Neural progenitor cell (in vitro differentiated cells): ENCODE results near the gene TPRX1. TPM values are rescaled to one million over a fixed set of nuclear protein-coding genes. Genes with fewer than 3 reads are reported as not detected.

Experiments used
- DNase-seq: peaks from one replicate; pipeline ENCODE4 v3.0.0-alpha.2; 2016; ENCODE audit warnings: low spot score
- H2AFZ ChIP-seq: fragments of 200-600 bp; sonication (generic); replicated peaks from 2 replicates; pipeline ENCODE4 v1.6.1; 2016; ENCODE audit warnings: antibody characterized with exemption
- H3F3A ChIP-seq: fragments of 200-600 bp; sonication (generic); 2 replicates; pipeline ENCODE4 v1.6.1; 2016; ENCODE audit warnings: antibody characterized with exemption, low read depth
- H3K27ac ChIP-seq: fragments of 200-600 bp; sonication (generic); 2 replicates; pipeline ENCODE4 v1.5.1; 2016; ENCODE audit warnings: mild to moderate bottlenecking
- H3K27me3 ChIP-seq: fragments of 200-600 bp; sonication (generic); 2 replicates; pipeline ENCODE4 v1.6.1; 2016; ENCODE audit warnings: mild to moderate bottlenecking, moderate library complexity
- H3K36me3 ChIP-seq: fragments of 200-600 bp; sonication (generic); 2 replicates; pipeline ENCODE4 v1.5.1; 2016
- H3K4me1 ChIP-seq: fragments of 200-600 bp; sonication (generic); 2 replicates; pipeline ENCODE4 v1.6.1; 2016; ENCODE audit warnings: mixed run types
- H3K4me2 ChIP-seq: fragments of 200-600 bp; sonication (generic); 2 replicates; pipeline ENCODE4 v1.6.1; 2016
- H3K4me3 ChIP-seq: fragments of 200-600 bp; sonication (generic); 2 replicates; pipeline ENCODE4 v1.5.1; 2016
- H3K79me2 ChIP-seq: fragments of 200-600 bp; sonication (generic); 2 replicates; pipeline ENCODE4 v1.6.1; 2016; ENCODE audit warnings: low read depth
- H3K9ac ChIP-seq: fragments of 200-600 bp; sonication (generic); 2 replicates; pipeline ENCODE4 v1.6.1; 2016
- H3K9me3 ChIP-seq: fragments of 200-600 bp; sonication (generic); 2 replicates; pipeline ENCODE4 v1.5.1; 2016; ENCODE audit warnings: low read depth
- H4K20me1 ChIP-seq: fragments of 200-600 bp; sonication (generic); 2 replicates; pipeline ENCODE4 v1.6.1; 2016; ENCODE audit warnings: low read depth
- H3K27ac Mint-ChIP-seq: 3 replicates; pipeline ENCODE4 v1.8.0; 2021; ENCODE audit warnings: mixed read lengths
- H3K27me3 Mint-ChIP-seq: 2 replicates; pipeline ENCODE4 v1.8.0; 2022; ENCODE audit warnings: low read depth, mild to moderate bottlenecking, inconsistent platforms, moderate library complexity, mixed read lengths; ENCODE audit not compliant: insufficient read depth
- H3K36me3 Mint-ChIP-seq: 3 replicates; pipeline ENCODE4 v1.8.0; 2021; ENCODE audit warnings: mixed read lengths
- H3K4me1 Mint-ChIP-seq: 3 replicates; pipeline ENCODE4 v1.8.0; 2021; ENCODE audit warnings: mixed read lengths
- H3K4me3 Mint-ChIP-seq: 3 replicates; pipeline ENCODE4 v1.8.0; 2021; ENCODE audit warnings: mild to moderate bottlenecking, moderate library complexity, mixed read lengths
- H3K9me3 Mint-ChIP-seq: 3 replicates; pipeline ENCODE4 v1.8.0; 2020; ENCODE audit warnings: mixed read lengths
- CTCF ChIP-seq: fragments of 200-600 bp; sonication (generic); IDR thresholded peaks from 2 replicates; pipeline ENCODE4 v1.5.1; 2017; ENCODE audit warnings: antibody characterized with exemption, mild to moderate bottlenecking
- EZH2 ChIP-seq: fragments of 200-600 bp; sonication (generic); IDR thresholded peaks from 2 replicates; pipeline ENCODE4 v1.6.1; 2017; ENCODE audit warnings: antibody characterized with exemption, mild to moderate bottlenecking, moderate library complexity
- EZH2phosphoT487 ChIP-seq: fragments of 200-600 bp; sonication (generic); IDR thresholded peaks from 2 replicates; pipeline ENCODE4 v1.6.1; 2017; ENCODE audit warnings: antibody characterized with exemption
- small RNA-seq: library from RNA; depleted of rRNA; stranded (forward); fragments of <200 nt; gene quantifications from one replicate; pipeline ENCODE3, GENCODE V24; 2015
- total RNA-seq: library from RNA; depleted of rRNA; stranded (reverse); fragments of >200 nt; gene quantifications from 2 replicates; pipeline ENCODE4 v1.2.3, GENCODE V29; 2015; ENCODE audit warnings: low replicate concordance

Gene TPRX1
- total RNA-seq, 1 donor from 2014 or later = not detected

- no peaks in the 10 kb centered on the region for H4K20me1 ChIP-seq
- no peak overlapping the region for H2AFZ ChIP-seq
- no peak overlapping the region for H3K4me2 ChIP-seq
- Mint-ChIP-seq H3K36me3 (peaks cover 25% of the 10 kb centered on the region), H3K4me3 (no peak overlapping the region), H3K4me1 (no peaks in the 10 kb centered on the region), H3K9me3 (peaks cover 2% of the 10 kb centered on the region), H3K27me3 (peaks cover 5% of the 10 kb centered on the region), H3K27ac (no peak overlapping the region)
- no peak for TF ChIP-seq CTCF
- no peak for TF ChIP-seq EZH2
- TF ChIP-seq EZH2phosphoT487 = no peak
- H3K9me3 ChIP-seq = no peaks in the 10 kb centered on the region
- H3K27me3 ChIP-seq = no peaks in the 10 kb centered on the region
- no peaks in the 10 kb centered on the region for H3K36me3 ChIP-seq
- H3F3A ChIP-seq = no peaks in the 10 kb centered on the region
- no peaks in the 10 kb centered on the region for H3K79me2 ChIP-seq
- H3K9ac ChIP-seq = no peak overlapping the region
- H3K4me3 ChIP-seq = no peak overlapping the region
- no peaks in the 10 kb centered on the region for H3K4me1 ChIP-seq
- DNase-seq = no peak
- H3K27ac ChIP-seq = no peak overlapping the region
These were observed 49.1 kb downstream of the TPRX1 start for GRCh38 chr19:47755065-47755761.

GRCh38 chr19:47754206-47755064 lies 49.9 kb downstream of the TPRX1 start:
- no peaks in the 10 kb centered on the region for H3K36me3 ChIP-seq
- H3K27ac Mint-ChIP-seq = no peak overlapping the region
- H3K79me2 ChIP-seq = no peaks in the 10 kb centered on the region

GRCh38 chr19:47752440-47753211 lies 51.7 kb downstream of the TPRX1 start:
- Mint-ChIP-seq H3K27ac (no peak overlapping the region), H3K4me3 (no peak overlapping the region), H3K9me3 (no peaks in the 10 kb centered on the region), H3K27me3 (peaks cover 5% of the 10 kb centered on the region), H3K4me1 (peaks cover 2% of the 10 kb centered on the region), H3K36me3 (peaks cover 24% of the 10 kb centered on the region)
- H3K79me2 ChIP-seq = peaks cover 15% of the 10 kb centered on the region
- H2AFZ ChIP-seq = no peak overlapping the region
- no peak overlapping the region for H3K27ac ChIP-seq
- no peaks in the 10 kb centered on the region for H3K9me3 ChIP-seq
- no peak for TF ChIP-seq EZH2
- TF ChIP-seq EZH2phosphoT487 = no peak
- no peak for TF ChIP-seq CTCF
- no peaks in the 10 kb centered on the region for H4K20me1 ChIP-seq
- no peaks in the 10 kb centered on the region for H3K4me1 ChIP-seq
- H3K4me2 ChIP-seq = no peak overlapping the region
- no peak overlapping the region for H3K9ac ChIP-seq
- H3K27me3 ChIP-seq = no peaks in the 10 kb centered on the region
- H3K4me3 ChIP-seq = no peak overlapping the region
- no peak for DNase-seq
- no peaks in the 10 kb centered on the region for H3F3A ChIP-seq
- no peaks in the 10 kb centered on the region for H3K36me3 ChIP-seq

More at GRCh38 chr19:47754206-47755064, 49.9 kb downstream of the TPRX1 start:
- no peaks in the 10 kb centered on the region for H3F3A ChIP-seq
- Mint-ChIP-seq H3K27me3 (peaks cover 5% of the 10 kb centered on the region), H3K4me3 (no peak overlapping the region), H3K9me3 (peaks cover 2% of the 10 kb centered on the region), H3K36me3 (peaks cover 25% of the 10 kb centered on the region), H3K4me1 (no peaks in the 10 kb centered on the region)
- TF ChIP-seq EZH2 = no peak
- no peak for TF ChIP-seq EZH2phosphoT487
- no peak for TF ChIP-seq CTCF
- H3K4me1 ChIP-seq = no peaks in the 10 kb centered on the region
- H3K27ac ChIP-seq = no peak overlapping the region
- no peaks in the 10 kb centered on the region for H3K9me3 ChIP-seq
- no peak for DNase-seq
- H4K20me1 ChIP-seq = no peaks in the 10 kb centered on the region
- H3K4me3 ChIP-seq = no peak overlapping the region
- no peak overlapping the region for H3K9ac ChIP-seq
- no peak overlapping the region for H3K4me2 ChIP-seq
- H2AFZ ChIP-seq = no peak overlapping the region
- H3K27me3 ChIP-seq = no peaks in the 10 kb centered on the region

Small RNAs within 50 kb of the gene (small RNA-seq; reads per million reads assigned to genes)
- not detected for gene AC008745.1
- not detected for gene SNORD23

Other genes with a start within 250 kb of the TPRX1 start
- gene ZNF541, start 231.4 kb downstream of the TPRX1 start, total RNA-seq = not detected in 2 replicates
- gene BICRA, start 195.4 kb downstream of the TPRX1 start, total RNA-seq = 6.4 and 15.6 TPM in 2 replicates
- gene EHD2, start 91.1 kb downstream of the TPRX1 start, total RNA-seq = 1.5 and 3.9 TPM in 2 replicates
- 101 and 172 TPM in 2 replicates for gene NOP53, start 59.0 kb downstream of the TPRX1 start, total RNA-seq
- gene SELENOW, start 25.8 kb downstream of the TPRX1 start, total RNA-seq = 234 and 422 TPM in 2 replicates
- 0.19 and 0.22 TPM in 2 replicates for gene CRX, start 17.4 kb upstream of the TPRX1 start, total RNA-seq
- not detected in 2 replicates for gene TPRX2, start 54.7 kb upstream of the TPRX1 start, total RNA-seq
- gene SULT2A1, start 81.8 kb upstream of the TPRX1 start, total RNA-seq = not detected in 2 replicates
- not detected in 2 replicates for gene BSPH1, start 187.6 kb upstream of the TPRX1 start, total RNA-seq
- not detected in 2 replicates for gene ELSPBP1, start 190.1 kb upstream of the TPRX1 start, total RNA-seq
- gene CABP5, start 239.5 kb upstream of the TPRX1 start, total RNA-seq = not detected in 2 replicates